K562 (cell line): Measurements from ENCODE around the gene PRKAR2B. TPM values are rescaled to one million over a fixed set of nuclear protein-coding genes. Genes with fewer than 3 reads are reported as not detected.

ENCODE experiments used
- CBX1 ChIP-seq: sonication (generic); IDR thresholded peaks from 2 replicates; pipeline ENCODE4 v1.6.1; 2016; ENCODE audit warnings: antibody characterized with exemption, low read depth, mild to moderate bottlenecking
- CCAR2 ChIP-seq: fragments of 200-400 bp; formaldehyde crosslinking; IDR thresholded peaks from 2 replicates; pipeline ENCODE4 v1.6.1; 2017; ENCODE audit warnings: mild to moderate bottlenecking, low read depth, low read length
- DDX20 ChIP-seq: fragments of 450-650 bp; IDR thresholded peaks from 2 replicates; pipeline ENCODE4 v1.6.1; 2016; ENCODE audit warnings: missing genetic modification characterization, low read depth, mild to moderate bottlenecking, missing compliant biosample characterization, moderate library complexity
- GATAD2A ChIP-seq: fragments of 450-650 bp; IDR thresholded peaks from 2 replicates; pipeline ENCODE4 v1.6.1; 2017
- HNRNPLL ChIP-seq: fragments of 200-400 bp; formaldehyde crosslinking; IDR thresholded peaks from 2 replicates; pipeline ENCODE4 v1.6.1; 2017; ENCODE audit warnings: low read length, low read depth, mild to moderate bottlenecking; ENCODE audit not compliant: poor library complexity, severe bottlenecking
- LEF1 ChIP-seq: fragments of 450-650 bp; IDR thresholded peaks from 2 replicates; pipeline ENCODE4 v1.6.1; 2016; ENCODE audit warnings: mild to moderate bottlenecking
- MIER1 ChIP-seq: fragments of 450-650 bp; IDR thresholded peaks from 2 replicates; pipeline ENCODE4 v1.6.1; 2016; ENCODE audit warnings: antibody characterized with exemption, mild to moderate bottlenecking, low read depth
- MTA2 ChIP-seq: fragments of 450-650 bp; IDR thresholded peaks from 2 replicates; pipeline ENCODE4 v1.6.1; 2016; ENCODE audit warnings: low read depth
- NR2C2 ChIP-seq, 2 experiments: fragments of 200-800 bp in 1 of 2; sonication (Bioruptor generic) in 1 of 2; sonication (generic) in 1 of 2; formaldehyde crosslinking in 1 of 2; IDR thresholded peaks; 2 replicates each; pipeline versions ENCODE4 v1.6.1 to v1.8.0; 2016 to 2022; ENCODE audit warnings: mild to moderate bottlenecking in 1 of 2, missing compliant biosample characterization in 1 of 2, missing genetic modification characterization in 1 of 2, missing genetic modification reagents in 1 of 2
- RBM14 ChIP-seq: fragments of 200-400 bp; formaldehyde crosslinking; IDR thresholded peaks from 2 replicates; pipeline ENCODE4 v1.6.1; 2018; ENCODE audit warnings: low read depth, mild to moderate bottlenecking, low read length, moderate library complexity, borderline replicate concordance; ENCODE audit not compliant: insufficient read depth
- SP2 ChIP-seq: IDR thresholded peaks from 2 replicates; pipeline ENCODE4 v1.6.1; 2011; ENCODE audit warnings: mild to moderate bottlenecking, low read depth, low read length, moderate library complexity; ENCODE audit not compliant: poor library complexity, severe bottlenecking; ENCODE audit errors: extremely low read depth
- SRSF7 ChIP-seq: fragments of 200-400 bp; formaldehyde crosslinking; optimal IDR thresholded peaks from 2 replicates; pipeline ENCODE3; 2017; ENCODE audit warnings: mild to moderate bottlenecking, low read depth, low read length
- ZBTB9 ChIP-seq: fragments of 450-650 bp; formaldehyde crosslinking; IDR thresholded peaks from 2 replicates; pipeline ENCODE4 v1.4.0; 2020; ENCODE audit warnings: mild to moderate bottlenecking, moderate library complexity
- ZNF184 ChIP-seq: sonication (generic); formaldehyde crosslinking; IDR thresholded peaks from 2 replicates; pipeline ENCODE4 v1.5.0; 2020; ENCODE audit warnings: missing genetic modification reagents
- ZNF507 ChIP-seq: conservative IDR thresholded peaks from 2 replicates; pipeline ENCODE4 v1.6.1; 2017; ENCODE audit warnings: missing genetic modification characterization, missing compliant biosample characterization
- polyA plus RNA-seq, 8 experiments: library from polyadenylated mRNA; depleted of rRNA in 4 of 8; stranded (reverse) in 5 of 8; unstranded in 3 of 8; fragments of >200 nt; fragmentation: Nextera tagmentation in 2 of 8; fragmentation: Illumina TruSeq in 1 of 8; extraction: Ambion mirVana in 2 of 8; extraction: Trizol in 1 of 8; gene quantifications; 2 replicates each; pipeline versions ENCODE4 v1.2.1 to v1.2.3, GENCODE V29; 2011 to 2014; ENCODE audit warnings: inconsistent platforms in 1 of 8, missing spikeins in 1 of 8
- total RNA-seq, 7 experiments: library from RNA; depleted of rRNA in 6 of 7; stranded (reverse); fragments of >200 nt in 6 of 7; fragmentation: Illumina TruSeq in 2 of 7; extraction: Trizol in 2 of 7; gene quantifications; 2 replicates each; pipeline versions ENCODE4 v1.2.1 to v1.2.3, GENCODE V29; 2011 to 2021; ENCODE audit warnings: low replicate concordance in 1 of 7
- TF ChIP-seq, protein P1 (sequence below), 2 experiments: fragments of 450-650 bp in 1 of 2; sonication (generic) in 1 of 2; formaldehyde crosslinking in 1 of 2; IDR thresholded peaks; 2 replicates each; pipeline versions ENCODE4 v1.7.1 to v1.9.0; 2016 to 2022; ENCODE audit warnings: inconsistent platforms in 1 of 2, mild to moderate bottlenecking in 1 of 2, missing genetic modification reagents in 1 of 2
- TF ChIP-seq, protein P2 (sequence below), 2 experiments: fragments of 250-450 bp in 1 of 2; fragments of 450-650 bp in 1 of 2; sonication (Bioruptor Pico) in 1 of 2; IDR thresholded peaks; 2 replicates each; pipeline versions ENCODE4 v1.6.1 to v1.8.0; 2016 to 2021; ENCODE audit warnings: mild to moderate bottlenecking in 2 of 2, moderate library complexity in 2 of 2, missing compliant biosample characterization in 1 of 2, missing genetic modification characterization in 1 of 2

PRKAR2B gene
- total and polyA plus RNA-seq, 9 of the 15 experiments (the other 6 are each of a cell fraction or from before 2014, with no cell fraction given) = 59.0 to 173 (median 129) TPM

GRCh38 chr7:107016312-107016711 is 28.2 kb upstream of the PRKAR2B start (continued):
- TF ChIP-seq DDX20 (tag) = no peak
- peak; percentile 18; the same call in 1 of the 2 replicates for TF ChIP-seq MTA2
- TF ChIP-seq, protein P1, sequence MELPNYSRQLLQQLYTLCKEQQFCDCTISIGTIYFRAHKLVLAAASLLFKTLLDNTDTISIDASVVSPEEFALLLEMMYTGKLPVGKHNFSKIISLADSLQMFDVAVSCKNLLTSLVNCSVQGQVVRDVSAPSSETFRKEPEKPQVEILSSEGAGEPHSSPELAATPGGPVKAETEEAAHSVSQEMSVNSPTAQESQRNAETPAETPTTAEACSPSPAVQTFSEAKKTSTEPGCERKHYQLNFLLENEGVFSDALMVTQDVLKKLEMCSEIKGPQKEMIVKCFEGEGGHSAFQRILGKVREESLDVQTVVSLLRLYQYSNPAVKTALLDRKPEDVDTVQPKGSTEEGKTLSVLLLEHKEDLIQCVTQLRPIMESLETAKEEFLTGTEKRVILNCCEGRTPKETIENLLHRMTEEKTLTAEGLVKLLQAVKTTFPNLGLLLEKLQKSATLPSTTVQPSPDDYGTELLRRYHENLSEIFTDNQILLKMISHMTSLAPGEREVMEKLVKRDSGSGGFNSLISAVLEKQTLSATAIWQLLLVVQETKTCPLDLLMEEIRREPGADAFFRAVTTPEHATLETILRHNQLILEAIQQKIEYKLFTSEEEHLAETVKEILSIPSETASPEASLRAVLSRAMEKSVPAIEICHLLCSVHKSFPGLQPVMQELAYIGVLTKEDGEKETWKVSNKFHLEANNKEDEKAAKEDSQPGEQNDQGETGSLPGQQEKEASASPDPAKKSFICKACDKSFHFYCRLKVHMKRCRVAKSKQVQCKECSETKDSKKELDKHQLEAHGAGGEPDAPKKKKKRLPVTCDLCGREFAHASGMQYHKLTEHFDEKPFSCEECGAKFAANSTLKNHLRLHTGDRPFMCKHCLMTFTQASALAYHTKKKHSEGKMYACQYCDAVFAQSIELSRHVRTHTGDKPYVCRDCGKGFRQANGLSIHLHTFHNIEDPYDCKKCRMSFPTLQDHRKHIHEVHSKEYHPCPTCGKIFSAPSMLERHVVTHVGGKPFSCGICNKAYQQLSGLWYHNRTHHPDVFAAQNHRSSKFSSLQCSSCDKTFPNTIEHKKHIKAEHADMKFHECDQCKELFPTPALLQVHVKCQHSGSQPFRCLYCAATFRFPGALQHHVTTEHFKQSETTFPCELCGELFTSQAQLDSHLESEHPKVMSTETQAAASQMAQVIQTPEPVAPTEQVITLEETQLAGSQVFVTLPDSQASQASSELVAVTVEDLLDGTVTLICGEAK (IDR thresholded peaks at IDR 0.05) = no peak
- TF ChIP-seq, protein P1 (CRISPR knock-in tag; IDR thresholded peaks at IDR 0.05) = no peak
- no peak for TF ChIP-seq GATAD2A
- TF ChIP-seq SP2 = no peak
- no peak for TF ChIP-seq RBM14
- no peak for TF ChIP-seq SRSF7
- TF ChIP-seq MIER1 = no peak
- no peak for TF ChIP-seq ZBTB9 (CRISPR knock-in tag)
- TF ChIP-seq CBX1 = no peak
- peak; percentile 28; the same call in 1 of the 2 replicates for TF ChIP-seq LEF1
- TF ChIP-seq ZNF184 (CRISPR knock-in tag) = no peak
- no peak for TF ChIP-seq CCAR2
- no peak for TF ChIP-seq ZNF507
- no peak for TF ChIP-seq NR2C2 (CRISPR knock-in tag; IDR thresholded peaks at IDR 0.05)
- no peak for TF ChIP-seq NR2C2 (tag; IDR thresholded peaks at IDR 0.05)
- no peak for TF ChIP-seq HNRNPLL
- TF ChIP-seq, protein P2, sequence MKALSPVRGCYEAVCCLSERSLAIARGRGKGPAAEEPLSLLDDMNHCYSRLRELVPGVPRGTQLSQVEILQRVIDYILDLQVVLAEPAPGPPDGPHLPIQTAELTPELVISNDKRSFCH (CRISPR knock-in tag; IDR thresholded peaks at IDR 0.05) = no peak
- TF ChIP-seq, protein P2 (tag; IDR thresholded peaks at IDR 0.05) = no peak
